HG03432 (cell line): ENCODE measurements around the gene PLA2G2C.

Experiments
- ATAC-seq: cut with Tn5 transposase; IDR thresholded peaks from one replicate; pipeline ENCODE4 v1.9.1; 2021; ENCODE audit warnings: mild to moderate bottlenecking, moderate library complexity; ENCODE audit not compliant: unreplicated experiment

The PLA2G2C gene

GRCh38 chr1:20209471-20209870, 23.2 kb upstream of the PLA2G2C start:
- no peak for ATAC-seq

GRCh38 chr1:20207546-20207945, 21.2 kb upstream of the PLA2G2C start:
- no peak for ATAC-seq

- ATAC-seq, result no peak
Measured at GRCh38 chr1:20202166-20202565, 15.8 kb upstream of the PLA2G2C start.

- ATAC-seq, result no peak
Measured at GRCh38 chr1:20200966-20201365, 14.6 kb upstream of the PLA2G2C start.

- ATAC-seq, result no peak
Measured at GRCh38 chr1:20199840-20200239, 13.5 kb upstream of the PLA2G2C start.

- no peak for ATAC-seq
Measured at GRCh38 chr1:20199403-20199802, 13.1 kb upstream of the PLA2G2C start.

- no peak for ATAC-seq
Measured at GRCh38 chr1:20198918-20199317, 12.6 kb upstream of the PLA2G2C start.

- no peak for ATAC-seq
Measured at GRCh38 chr1:20198296-20198695, 12.0 kb upstream of the PLA2G2C start.

GRCh38 chr1:20197329-20197791, 11.0 kb upstream of the PLA2G2C start:
- no peak for ATAC-seq

- no peak for ATAC-seq
Measured at GRCh38 chr1:20195462-20195780, 9.1 kb upstream of the PLA2G2C start.

- no peak for ATAC-seq
Measured at GRCh38 chr1:20194757-20195461, 8.6 kb upstream of the PLA2G2C start.

- ATAC-seq, result no peak
Measured at GRCh38 chr1:20194224-20194623, 7.9 kb upstream of the PLA2G2C start.

GRCh38 chr1:20192871-20193411, 6.6 kb upstream of the PLA2G2C start:
- ATAC-seq, result no peak

- no peak for ATAC-seq
Measured at GRCh38 chr1:20192364-20192763, 6.0 kb upstream of the PLA2G2C start.

GRCh38 chr1:20191266-20191825, 5.0 kb upstream of the PLA2G2C start:
- ATAC-seq, result no peak

- ATAC-seq, result no peak
Measured at GRCh38 chr1:20190256-20191160, 4.2 kb upstream of the PLA2G2C start.

- no peak for ATAC-seq
Measured at GRCh38 chr1:20189664-20190063, 3.3 kb upstream of the PLA2G2C start.

- ATAC-seq, result no peak
Measured at GRCh38 chr1:20188455-20188817, 2.1 kb upstream of the PLA2G2C start.

GRCh38 chr1:20187813-20188454, 1.6 kb upstream of the PLA2G2C start:
- no peak for ATAC-seq

- ATAC-seq, result no peak
Measured at GRCh38 chr1:20187103-20187812, 940 bp upstream of the PLA2G2C start.
